HEK293 (cell line): Measurements from ENCODE around the gene SPIB.

Source experiments
- BCL11B ChIP-seq: fragments of 450-650 bp; formaldehyde crosslinking; IDR thresholded peaks from 2 replicates; pipeline ENCODE4 v1.5.1; 2016; ENCODE audit warnings: low read depth, missing biosample characterization, missing genetic modification characterization
- CTCF ChIP-seq: fragments of 450-650 bp; formaldehyde crosslinking; IDR thresholded peaks from 2 replicates; pipeline ENCODE4 v1.5.1; 2016; ENCODE audit warnings: missing biosample characterization, missing genetic modification characterization
- MZF1 ChIP-seq: fragments of 450-650 bp; formaldehyde crosslinking; IDR thresholded peaks from 2 replicates; pipeline ENCODE4 v1.5.1; 2017; ENCODE audit warnings: missing biosample characterization, missing genetic modification characterization, borderline replicate concordance
- REST ChIP-seq: fragments of 450-650 bp; formaldehyde crosslinking; IDR thresholded peaks from 2 replicates; pipeline ENCODE4 v1.5.1; 2016; ENCODE audit warnings: missing biosample characterization, missing genetic modification characterization
- ZBTB8A ChIP-seq: fragments of 450-650 bp; formaldehyde crosslinking; IDR thresholded peaks from 2 replicates; pipeline ENCODE4 v1.5.1; 2016; ENCODE audit warnings: missing biosample characterization, missing genetic modification characterization
- ZFP41 ChIP-seq: fragments of 450-650 bp; formaldehyde crosslinking; IDR thresholded peaks from 2 replicates; pipeline ENCODE4 v1.5.1; 2016; ENCODE audit warnings: missing biosample characterization, missing genetic modification characterization, borderline replicate concordance
- ZIC2 ChIP-seq: fragments of 450-650 bp; formaldehyde crosslinking; IDR thresholded peaks from 2 replicates; pipeline ENCODE4 v1.5.1; 2016; ENCODE audit warnings: missing biosample characterization, missing genetic modification characterization
- ZNF148 ChIP-seq: fragments of 450-650 bp; formaldehyde crosslinking; IDR thresholded peaks from 2 replicates; pipeline ENCODE4 v1.5.0; 2017; ENCODE audit warnings: missing biosample characterization, missing genetic modification characterization, borderline replicate concordance
- ZNF24 ChIP-seq: fragments of 450-650 bp; formaldehyde crosslinking; IDR thresholded peaks from 2 replicates; pipeline ENCODE4 v1.5.1; 2016; ENCODE audit warnings: missing biosample characterization, missing genetic modification characterization
- ZNF311 ChIP-seq: fragments of 450-650 bp; formaldehyde crosslinking; IDR thresholded peaks from 2 replicates; pipeline ENCODE4 v1.5.1; 2017; ENCODE audit warnings: missing biosample characterization, missing genetic modification characterization, borderline replicate concordance
- ZNF639 ChIP-seq: fragments of 450-650 bp; formaldehyde crosslinking; IDR thresholded peaks from 2 replicates; pipeline ENCODE4 v1.5.1; 2016; ENCODE audit warnings: missing biosample characterization, missing genetic modification characterization
- ZNF670 ChIP-seq: fragments of 450-650 bp; formaldehyde crosslinking; IDR thresholded peaks from 2 replicates; pipeline ENCODE4 v1.5.1; 2016; ENCODE audit warnings: missing biosample characterization, missing genetic modification characterization, low read depth

- TF ChIP-seq ZNF148 = no peak
- TF ChIP-seq CTCF (tag by site-specific recombination) = no peak
- no peak for TF ChIP-seq ZIC2 (tag by site-specific recombination)
- TF ChIP-seq ZNF670 (tag by site-specific recombination) = no peak
- TF ChIP-seq MZF1 (tag by site-specific recombination) = no peak
- TF ChIP-seq ZBTB8A (tag by site-specific recombination) = 0 out of 2 replicates have a peak, but pooled peaks have one; percentile 21
- no peak for TF ChIP-seq BCL11B (tag by site-specific recombination)
- TF ChIP-seq ZNF311 = no peak
- no peak for TF ChIP-seq ZNF24 (tag by site-specific recombination)
- no peak for TF ChIP-seq ZNF639 (tag by site-specific recombination)
- TF ChIP-seq ZFP41 (tag by site-specific recombination) = no peak
- no peak for TF ChIP-seq REST (tag by site-specific recombination)
Observed at GRCh38 chr19:50384685-50385535, 33.8 kb upstream of the SPIB start.
